NT2/D1 (cell line): ENCODE data around the gene CRX.
"Not testable (repeated sequence)": the region's sequence is repeated elsewhere in the genome, so short reads cannot be mapped to it uniquely, and the experiment has no call there.

ENCODE experiments used
- SUZ12 ChIP-seq: IDR thresholded peaks from 2 replicates; pipeline ENCODE4 v1.6.1; 2011; ENCODE audit not compliant: insufficient read length, insufficient read depth; ENCODE audit errors: extremely low read depth
- ZNF274 ChIP-seq: IDR thresholded peaks from 2 replicates; pipeline ENCODE4 v1.6.1; 2011; ENCODE audit warnings: mild to moderate bottlenecking, low read depth, low read length

GRCh38 chr19:47789811-47790210 is 31.9 kb upstream of the CRX start:
- TF ChIP-seq ZNF274, SUZ12: not testable (repeated sequence)
